Measurements from ENCODE around the gene SAYSD1. TPM values are rescaled to one million over a fixed set of nuclear protein-coding genes. Genes with fewer than 3 reads are reported as not detected.

The SAYSD1 gene
- polyA plus RNA-seq, 3 donors = 20.4 to 22.2 (median 21.8) TPM

DNA sequence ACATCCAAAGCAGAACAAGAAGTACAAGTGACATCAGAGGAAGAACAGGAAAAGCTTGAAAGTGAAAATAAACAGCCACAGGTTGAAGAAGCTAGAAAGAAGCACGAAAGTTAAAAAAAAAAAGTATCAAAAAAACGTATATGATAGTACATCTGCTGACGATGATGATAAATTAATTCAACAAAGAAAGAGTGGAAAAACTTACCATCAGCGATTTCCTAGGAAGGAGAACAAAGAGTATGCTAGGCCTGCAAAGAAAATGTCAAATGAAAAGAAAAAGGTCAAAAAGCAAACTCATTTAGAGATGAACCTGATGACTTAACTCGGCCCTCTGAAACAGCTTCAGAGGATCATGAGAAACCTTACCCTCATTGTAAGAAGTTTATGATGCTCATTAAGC is 3.7 kb downstream of the SAYSD1 start:
- no peak for DNase-seq (ENCODE audit: low read depth in 3 of 3, low spot score in 2 of 3)

DNA sequence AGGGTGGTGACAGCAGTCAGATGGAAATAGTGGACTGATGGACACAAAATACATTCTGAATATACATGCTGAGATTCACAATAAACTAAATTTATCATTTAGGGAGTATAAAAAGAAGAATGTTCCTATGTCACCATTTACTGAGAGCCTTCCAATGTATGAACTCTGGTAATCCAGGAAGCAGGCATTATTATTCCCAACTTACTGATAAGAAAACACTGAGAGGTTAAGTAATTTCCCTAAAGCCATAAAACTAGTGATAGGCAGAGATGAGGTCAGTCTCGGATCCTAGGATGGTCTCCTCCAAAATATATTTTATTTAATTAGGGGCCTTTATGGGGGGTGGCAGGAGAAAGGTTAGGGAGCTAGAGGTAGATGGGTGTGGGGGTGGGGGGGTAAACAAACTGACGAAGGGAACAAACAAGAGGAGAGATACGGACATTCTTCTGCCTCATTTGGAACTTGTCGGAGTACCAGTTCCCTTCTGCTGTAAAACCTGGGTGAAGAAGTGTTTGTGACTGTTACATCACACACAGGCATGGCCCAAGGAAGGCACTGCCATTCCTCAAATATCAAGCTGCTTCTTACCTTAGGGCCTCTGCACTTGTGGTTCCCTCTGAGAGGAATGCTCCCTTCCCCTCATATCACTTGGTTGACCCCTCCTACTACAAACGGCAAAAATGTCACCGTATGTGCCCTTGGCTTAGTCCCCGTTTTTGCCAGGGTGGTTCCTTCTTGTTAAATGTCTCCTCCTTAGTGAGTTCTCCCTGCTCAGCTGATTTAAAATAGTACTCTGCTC is 6.7 kb downstream of the SAYSD1 start:
- DNase-seq (ENCODE audit: low read depth in 3 of 3, low spot score in 2 of 3) = no peak

DNA sequence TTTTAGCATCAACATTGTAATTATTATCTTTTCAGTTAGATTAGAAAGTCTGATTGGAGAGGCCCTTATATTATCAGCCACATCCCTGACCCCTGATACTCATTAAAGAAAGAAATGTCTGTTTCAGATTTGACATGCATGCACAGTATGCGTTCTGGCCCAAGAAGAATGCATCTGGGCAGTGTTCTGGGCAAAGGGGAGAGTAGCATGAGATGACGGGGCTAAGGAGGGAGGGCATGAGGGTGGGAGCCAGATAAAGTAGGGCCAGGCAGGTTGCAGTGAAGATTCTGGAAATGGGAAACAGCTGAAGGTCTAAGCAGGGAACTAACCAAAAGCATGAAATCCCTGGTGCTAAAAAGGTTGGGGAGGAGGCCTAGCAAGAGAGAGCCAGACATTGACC is 7.3 kb downstream of the SAYSD1 start:
- DNase-seq (ENCODE audit: low read depth in 3 of 3, low spot score in 2 of 3) = no peak

DNA sequence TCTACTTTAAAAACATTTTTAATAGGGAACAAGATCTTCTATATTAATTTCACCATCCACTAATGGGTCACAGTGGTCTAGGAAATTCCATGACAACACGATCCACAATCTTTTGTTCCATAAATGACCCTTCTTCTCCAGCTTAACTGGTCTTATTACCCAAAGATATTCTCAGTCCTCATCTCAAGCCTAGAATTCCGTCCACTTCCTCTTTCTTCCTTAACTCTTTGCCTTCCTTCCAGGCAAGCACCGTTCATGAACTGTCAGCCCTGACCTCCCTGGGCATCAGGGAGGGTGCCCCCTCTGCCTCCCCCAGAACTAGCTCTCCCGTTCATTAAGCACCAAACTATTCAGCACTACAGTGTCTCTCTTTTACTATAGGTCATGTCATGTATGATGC is 8.0 kb downstream of the SAYSD1 start:
- no peak for DNase-seq (ENCODE audit: low read depth in 3 of 3, low spot score in 2 of 3)

DNA sequence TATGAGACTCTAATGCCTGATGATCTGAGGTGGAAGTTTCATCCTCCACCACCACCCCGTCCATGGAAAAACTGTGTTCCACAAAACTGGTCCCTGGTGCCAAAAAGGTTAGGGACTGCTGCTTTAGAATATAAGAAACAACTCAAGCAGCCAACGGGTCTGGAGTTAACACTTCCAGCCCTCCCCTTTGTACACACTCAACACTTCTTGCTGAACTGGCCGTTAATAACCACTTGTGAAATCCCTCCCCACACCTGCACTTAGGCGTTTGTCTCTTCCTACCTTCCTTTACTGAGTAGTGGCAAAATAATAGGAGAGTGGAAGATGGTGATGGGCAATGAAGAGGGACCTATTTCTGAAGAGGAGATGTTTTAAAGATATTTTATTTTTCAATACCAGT is 10.5 kb downstream of the SAYSD1 start:
- DNase-seq (ENCODE audit: low read depth in 3 of 3, low spot score in 2 of 3) = no peak

DNA sequence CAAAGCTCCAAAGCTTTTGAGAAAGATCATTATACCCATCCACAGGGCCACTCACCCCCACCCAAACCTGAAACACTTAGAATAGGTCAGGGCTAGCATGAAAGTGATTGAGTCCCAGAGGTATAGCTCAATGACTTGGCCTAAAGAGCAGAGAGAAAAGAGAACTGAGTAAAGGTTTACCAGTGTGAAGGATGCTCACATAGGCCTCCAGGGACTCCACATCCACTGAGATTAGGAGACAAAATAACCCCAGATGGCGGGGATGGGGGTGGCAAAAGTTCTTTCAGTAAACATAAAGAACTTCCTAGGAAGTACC is 12.2 kb downstream of the SAYSD1 start:
- no peak for DNase-seq (ENCODE audit: low read depth in 3 of 3, low spot score in 2 of 3)

DNA sequence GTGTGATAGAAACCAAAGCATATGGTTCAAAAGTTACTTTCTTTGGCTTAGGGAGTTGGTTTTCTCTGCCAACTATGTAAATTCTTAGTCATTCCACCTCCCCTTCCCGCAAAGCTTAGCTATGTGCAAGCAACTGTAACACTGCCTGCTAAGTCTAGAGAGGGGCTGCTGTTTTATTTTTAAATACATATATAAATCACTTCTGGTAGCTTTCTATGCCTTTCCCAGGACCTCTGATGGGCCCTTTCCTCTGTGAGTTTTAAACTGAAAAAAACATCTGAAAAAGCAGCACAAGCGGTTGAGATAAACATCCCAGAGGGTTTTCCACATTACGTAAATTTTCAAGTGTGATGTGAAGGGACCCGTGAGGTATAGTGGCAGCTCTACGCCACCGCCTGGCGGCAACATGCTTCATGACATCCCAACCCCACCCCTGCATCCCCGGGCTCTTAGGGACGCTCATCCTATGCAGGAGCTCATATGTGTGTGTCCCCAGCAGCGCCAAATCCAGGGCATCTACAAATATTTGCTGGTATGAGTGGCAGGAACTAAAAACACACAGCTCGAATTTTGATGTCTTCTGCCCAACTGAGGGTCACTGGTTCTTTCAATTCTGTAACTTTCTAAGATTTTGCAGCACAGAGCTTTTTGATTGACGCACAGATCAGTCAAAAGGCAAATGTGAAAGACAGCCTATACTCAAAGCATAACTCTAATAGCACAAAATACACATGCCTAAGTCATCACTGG is 12.7 kb downstream of the SAYSD1 start:
- peak in 2 of 3 donors; percentile 48 to 50 for DNase-seq (ENCODE audit: low read depth in 3 of 3, low spot score in 2 of 3)

DNA sequence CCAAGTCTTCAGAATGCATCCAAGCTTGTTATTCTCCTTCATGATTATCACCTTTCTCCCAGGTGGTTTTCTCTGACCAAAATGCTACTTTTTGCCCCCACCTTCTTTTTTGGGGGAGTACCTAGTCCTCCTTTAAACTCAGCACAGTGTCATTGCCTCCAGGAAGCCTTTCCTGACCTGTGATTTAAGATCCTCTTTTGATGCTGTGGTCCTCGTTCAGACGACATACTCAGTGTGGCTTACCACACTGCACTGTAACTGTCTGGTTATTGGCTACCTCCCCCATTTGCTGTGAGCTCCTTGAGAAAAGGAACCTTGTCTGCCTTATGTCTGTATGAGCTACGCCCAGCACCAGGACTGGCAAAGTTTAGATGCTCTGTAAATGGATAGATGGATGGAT is 14.6 kb downstream of the SAYSD1 start:
- no peak for DNase-seq (ENCODE audit: low read depth in 3 of 3, low spot score in 2 of 3)

DNA sequence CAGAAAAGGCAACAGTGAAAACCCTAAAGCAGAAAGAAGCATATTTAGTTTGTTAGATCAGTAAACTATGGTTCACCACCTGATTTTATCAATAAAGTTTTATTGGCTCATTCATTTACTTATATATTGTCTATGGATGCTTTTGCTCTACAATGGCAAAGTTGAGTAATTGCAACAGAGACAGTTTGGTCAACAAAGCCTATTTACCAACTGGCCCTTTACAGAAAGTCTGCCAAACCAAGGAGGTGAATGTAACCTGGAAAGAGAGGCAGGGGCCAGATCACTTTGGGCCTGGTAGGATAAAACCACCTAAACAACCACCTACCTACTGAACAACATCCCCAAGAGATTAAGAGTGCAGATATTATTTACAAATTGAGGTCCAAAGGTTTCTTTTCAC is 19.4 kb downstream of the SAYSD1 start:
- DNase-seq (ENCODE audit: low read depth in 3 of 3, low spot score in 2 of 3) = no peak

DNA sequence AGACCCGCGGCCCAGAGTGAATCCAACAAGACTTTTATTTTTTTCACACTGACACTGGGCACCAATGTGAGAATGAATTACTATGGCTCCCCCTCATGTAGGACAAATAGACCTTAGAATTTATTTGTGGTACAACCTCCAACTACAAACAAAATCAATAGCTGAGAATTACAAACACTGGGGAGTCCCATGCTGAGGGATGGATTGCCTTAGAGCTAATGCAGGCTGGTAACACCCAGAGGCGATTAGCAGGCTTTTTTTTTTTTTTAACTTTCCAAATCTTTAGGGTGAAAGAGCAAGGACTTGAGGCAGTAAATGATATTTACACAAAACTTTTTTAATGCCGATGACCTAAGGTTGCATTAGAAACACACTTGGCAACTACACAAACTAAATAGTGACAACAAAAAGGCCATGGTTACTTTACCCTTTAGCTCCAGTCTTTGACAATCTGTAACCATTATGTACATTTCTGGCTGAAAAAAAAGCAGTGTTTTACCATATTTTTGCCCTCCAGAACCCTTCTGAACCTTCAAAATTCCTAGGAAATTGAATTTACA is 21.8 kb downstream of the SAYSD1 start:
- DNase-seq (ENCODE audit: low read depth in 3 of 3, low spot score in 2 of 3) = no peak

DNA sequence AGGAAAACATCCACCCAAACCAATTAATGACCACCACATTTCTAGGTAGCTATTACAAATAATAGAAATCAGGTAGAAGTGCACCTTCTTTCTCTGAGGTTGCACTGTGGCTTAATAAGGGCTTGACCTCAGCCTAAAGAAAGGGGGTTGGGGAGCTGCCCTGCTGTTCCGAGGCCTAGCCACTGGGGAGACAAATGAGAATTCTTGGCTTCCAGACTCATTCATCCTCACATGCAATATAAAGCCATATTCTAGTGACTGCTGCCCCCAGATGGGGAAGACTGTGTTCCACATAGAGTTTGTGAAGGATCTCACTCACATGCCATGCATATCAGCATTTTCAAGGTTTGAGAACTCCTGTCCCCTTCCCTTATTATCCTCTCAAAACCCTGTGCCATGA is 22.9 kb downstream of the SAYSD1 start:
- no peak for DNase-seq (ENCODE audit: low read depth in 3 of 3, low spot score in 2 of 3)

DNA sequence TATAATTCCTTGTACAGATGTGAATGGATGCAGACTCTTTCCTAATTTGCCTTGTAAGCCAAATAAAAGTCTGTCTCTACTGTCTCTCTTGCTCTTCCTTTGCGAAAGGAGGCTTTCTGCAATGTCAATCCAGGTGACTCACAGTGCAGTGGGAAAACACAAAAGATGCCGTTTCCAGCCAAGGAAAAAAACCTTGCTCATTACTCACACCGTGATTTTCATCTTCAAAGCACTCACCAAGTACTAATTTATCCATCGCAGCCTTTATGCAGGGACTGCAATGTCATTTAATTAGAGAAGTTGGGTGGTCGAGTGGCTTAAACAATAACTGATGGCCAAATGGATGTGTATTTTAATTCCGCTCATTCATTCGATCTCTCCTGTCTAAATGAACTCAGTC is 23.8 kb downstream of the SAYSD1 start:
- no peak for DNase-seq (ENCODE audit: low read depth in 3 of 3, low spot score in 2 of 3)

DNA sequence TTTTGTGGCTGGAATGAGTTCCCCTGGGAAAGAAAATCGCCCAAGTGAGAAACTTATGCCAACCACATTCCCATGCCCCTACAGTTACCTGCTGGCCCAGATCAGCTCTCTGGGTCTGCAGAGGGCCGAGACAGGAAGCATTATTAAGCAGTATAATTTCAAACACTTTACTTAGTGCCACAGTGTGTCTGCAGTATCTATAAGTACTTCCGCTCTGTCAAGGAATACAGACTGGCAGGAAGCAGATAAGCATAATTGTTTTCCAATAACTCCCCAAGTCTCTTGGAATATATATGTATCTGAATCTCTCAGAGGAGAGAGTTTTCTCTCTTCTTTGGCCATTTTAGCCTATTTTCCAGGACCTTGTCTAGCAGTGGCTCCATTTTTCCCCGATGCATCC is 24.9 kb downstream of the SAYSD1 start:
- no peak for DNase-seq (ENCODE audit: low read depth in 3 of 3, low spot score in 2 of 3)

DNA sequence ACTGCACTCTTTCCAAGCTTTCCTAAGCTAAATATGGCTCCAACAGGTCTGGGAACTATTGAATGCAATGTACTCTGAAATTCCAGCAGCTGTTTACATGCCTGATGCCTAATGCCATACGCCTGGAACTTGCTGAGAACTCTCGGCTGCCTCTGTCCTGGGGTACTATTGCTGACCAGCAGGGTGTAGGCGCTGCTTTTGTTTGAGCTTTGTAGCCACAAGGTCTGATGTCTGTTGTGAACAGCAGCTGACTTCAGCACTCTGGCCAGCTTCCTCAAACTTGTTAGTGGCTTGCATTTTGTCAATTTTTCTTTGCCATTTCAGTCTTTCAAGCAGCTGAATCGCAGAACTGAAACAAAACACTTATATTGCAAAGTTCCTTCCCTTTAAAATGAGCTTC is 26.7 kb downstream of the SAYSD1 start:
- peak; percentile 38 to 67 (median 47) for DNase-seq (ENCODE audit: low read depth in 3 of 3, low spot score in 2 of 3)

DNA sequence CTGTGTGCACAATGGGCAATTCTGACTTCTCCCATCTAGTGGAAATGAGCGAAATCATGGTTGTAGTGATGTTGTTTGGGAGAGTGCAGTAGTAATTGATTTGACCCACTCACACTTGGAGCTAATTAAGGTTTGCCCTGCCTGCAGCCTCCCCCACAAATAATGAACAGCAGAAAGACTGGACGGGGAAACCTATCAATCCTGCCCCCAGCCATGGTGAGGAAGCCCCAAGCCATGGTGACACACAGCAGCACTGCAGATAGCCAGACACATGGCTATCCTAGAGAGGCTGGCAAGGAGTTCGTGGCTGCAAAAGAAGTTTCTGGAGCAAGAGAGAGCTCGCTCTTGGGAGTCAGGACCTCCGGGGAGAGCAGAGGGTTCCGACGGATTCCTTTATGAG is 27.8 kb downstream of the SAYSD1 start:
- DNase-seq (ENCODE audit: low read depth in 3 of 3, low spot score in 2 of 3) = no peak

DNA sequence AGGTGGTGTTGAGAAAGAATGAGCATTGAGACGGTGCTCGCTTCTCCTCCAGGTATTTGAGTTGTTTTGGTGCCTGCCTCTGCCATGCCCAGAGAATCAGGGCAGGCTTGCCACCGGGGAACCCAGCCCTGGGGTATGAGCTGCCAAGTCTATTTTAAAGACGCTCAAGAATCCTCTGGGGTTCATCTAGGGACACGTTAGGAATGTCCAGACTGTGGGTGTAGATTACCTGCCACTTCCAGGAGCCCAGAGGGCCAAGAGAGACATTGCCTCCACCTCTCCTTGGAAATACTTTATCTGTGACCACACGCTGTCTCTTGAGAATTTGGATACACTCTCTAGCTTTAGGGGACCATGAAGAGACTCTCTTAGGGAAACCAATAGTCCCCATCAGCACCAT is 28.3 kb downstream of the SAYSD1 start:
- DNase-seq (ENCODE audit: low read depth in 3 of 3, low spot score in 2 of 3) = no peak

DNA sequence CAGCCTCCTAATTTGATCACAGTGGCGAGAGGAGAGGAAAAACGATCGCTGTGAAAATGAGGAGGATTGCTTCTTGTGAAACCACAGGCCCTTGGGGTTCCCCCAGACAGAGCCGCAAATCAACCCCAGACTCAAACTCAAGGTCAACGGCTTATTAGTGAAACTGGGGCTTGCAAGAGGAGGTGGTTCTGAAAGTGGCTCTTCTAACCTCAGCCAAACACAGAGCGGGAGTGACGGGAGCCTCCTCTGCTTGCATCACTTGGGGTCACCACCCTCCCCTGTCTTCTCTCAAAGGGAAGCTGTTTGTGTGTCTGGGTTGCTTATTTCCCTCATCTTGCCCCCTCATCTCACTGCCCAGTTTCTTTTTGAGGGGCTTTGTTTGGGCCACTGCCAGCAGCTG is 28.7 kb downstream of the SAYSD1 start:
- no peak for DNase-seq (ENCODE audit: low read depth in 3 of 3, low spot score in 2 of 3)

DNA sequence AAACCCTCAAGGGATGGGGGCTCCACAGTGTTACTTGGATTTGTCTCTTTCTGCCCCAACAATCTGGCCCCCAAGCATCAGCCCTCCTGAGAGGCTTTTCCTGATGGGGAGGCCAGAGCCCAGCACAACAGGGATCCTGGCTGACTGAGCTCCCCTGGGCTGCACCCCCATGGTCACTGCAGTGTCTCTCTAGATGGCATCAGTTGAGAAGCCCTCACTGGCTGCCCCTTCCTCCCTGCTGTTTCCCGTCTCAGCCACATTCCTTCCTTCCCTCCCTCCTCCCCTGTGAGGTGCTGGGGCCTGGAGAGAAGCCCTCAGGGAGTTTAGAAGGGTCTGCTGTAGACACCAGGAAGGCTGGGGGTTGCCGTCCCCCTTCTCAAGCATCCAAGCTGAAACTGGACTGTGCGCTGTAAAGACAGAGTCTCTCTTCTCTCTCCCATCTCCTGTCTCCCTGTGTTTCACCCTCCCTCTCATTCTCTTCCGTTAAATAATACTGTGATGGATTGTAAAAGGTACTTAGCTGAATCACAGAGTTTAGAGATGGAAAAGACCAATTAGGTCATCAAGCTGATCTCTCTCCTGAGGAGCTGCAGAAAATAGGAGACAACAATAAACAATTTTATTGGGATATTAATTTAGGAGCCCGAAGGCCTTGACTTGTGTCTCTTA is 29.7 kb downstream of the SAYSD1 start:
- no peak for DNase-seq (ENCODE audit: low read depth in 3 of 3, low spot score in 2 of 3)

DNA sequence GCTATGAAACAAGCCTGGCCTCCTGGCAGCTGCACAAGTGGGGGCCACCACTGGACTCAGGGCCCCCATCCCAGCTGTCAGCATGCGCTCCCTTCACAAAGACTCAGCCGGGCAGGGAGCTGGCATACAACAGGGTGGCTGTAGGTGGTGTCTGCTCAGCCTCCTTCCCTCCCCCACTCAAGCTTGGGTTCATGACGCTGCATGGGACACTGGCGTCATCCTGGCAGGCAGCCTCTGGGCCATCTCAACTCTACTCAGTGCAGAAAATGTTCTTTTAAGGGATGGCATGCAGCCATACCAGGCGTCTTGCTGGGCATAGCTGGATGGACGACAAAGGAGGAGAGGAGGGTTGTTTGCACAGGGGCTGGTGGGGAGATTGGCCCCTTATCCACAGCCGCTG is 30.5 kb downstream of the SAYSD1 start:
- no peak for DNase-seq (ENCODE audit: low read depth in 3 of 3, low spot score in 2 of 3)

DNA sequence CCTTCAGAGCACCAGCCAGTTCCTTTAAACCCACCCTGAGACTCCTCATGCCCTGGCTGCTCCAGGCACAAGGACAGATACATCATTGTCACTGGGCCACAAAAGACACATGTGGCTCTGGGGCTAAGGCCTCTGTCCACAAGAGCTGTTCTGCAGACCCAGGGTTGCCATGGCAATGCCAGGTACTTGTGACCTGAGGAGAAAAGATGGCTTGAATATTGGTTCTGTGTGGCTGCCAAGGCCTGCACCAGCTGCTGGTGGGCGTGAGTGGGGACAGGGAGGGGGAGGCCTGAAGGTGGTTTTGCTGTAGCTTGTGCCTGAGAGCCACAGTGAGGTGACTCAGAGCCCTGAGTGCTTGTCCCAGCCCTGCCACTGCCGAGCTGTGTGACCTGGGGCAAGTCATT is 31.8 kb downstream of the SAYSD1 start:
- DNase-seq (ENCODE audit: low read depth in 3 of 3, low spot score in 2 of 3) = no peak

DNA sequence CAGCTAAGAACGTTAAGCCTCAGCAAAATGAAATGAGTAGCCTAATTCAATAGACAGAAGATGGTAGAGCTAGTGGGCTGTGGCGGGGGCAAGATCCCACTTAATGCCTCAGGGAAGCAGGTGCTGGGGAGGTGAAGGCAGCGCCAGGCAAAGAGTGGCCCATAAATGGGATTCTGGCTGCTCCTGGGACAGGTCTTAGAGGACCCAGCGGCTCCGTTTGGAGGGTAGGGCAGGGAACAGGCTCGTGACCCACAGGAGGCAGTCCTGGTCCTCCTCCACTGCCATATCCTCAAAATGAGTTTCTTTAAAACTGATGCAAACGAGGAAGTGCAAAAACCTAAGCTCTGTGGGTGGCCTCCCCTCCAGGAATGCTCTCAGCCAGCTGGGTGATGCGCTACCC is 32.7 kb downstream of the SAYSD1 start:
- no peak for DNase-seq (ENCODE audit: low read depth in 3 of 3, low spot score in 2 of 3)
